Epithelial cell of esophagus (primary cell): Measurements from ENCODE around the gene CTNND1.

Experiments used
- DNase-seq: peaks from one replicate; pipeline ENCODE4 v3.0.0; 2010; ENCODE audit warnings: low read depth
- H3K4me3 ChIP-seq: 2 replicates; pipeline ENCODE4 v1.5.1; 2011; ENCODE audit warnings: mild to moderate bottlenecking, low read length, control low read depth
- TF ChIP-seq, protein P1 (sequence below): IDR thresholded peaks from 2 replicates; pipeline ENCODE4 v1.5.1; 2011; ENCODE audit warnings: low read depth, mild to moderate bottlenecking, low read length, control low read depth, inconsistent platforms; ENCODE audit not compliant: insufficient read depth; ENCODE audit errors: missing control alignments

Gene CTNND1

DNA sequence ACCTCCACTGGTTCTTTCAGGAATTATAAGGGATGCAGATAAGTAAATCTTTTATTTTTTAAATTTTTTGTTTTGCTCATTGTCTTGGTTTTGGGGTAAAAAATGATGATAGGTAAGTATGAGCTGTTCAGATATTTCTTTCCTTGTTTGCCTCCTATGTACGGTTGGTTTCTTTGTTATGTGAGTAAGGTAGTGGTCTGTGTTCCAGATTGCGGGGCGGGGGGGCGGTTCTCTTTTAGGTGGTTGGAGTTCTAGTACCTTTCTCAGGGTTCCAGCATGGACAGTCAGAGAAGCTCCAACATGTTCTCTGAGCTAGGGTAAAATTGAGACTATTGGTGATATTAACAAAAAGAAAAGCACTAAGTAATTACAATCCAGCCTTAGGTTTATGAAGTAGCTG is 2.4 kb downstream of the CTNND1 start:
- TF ChIP-seq, protein P1, sequence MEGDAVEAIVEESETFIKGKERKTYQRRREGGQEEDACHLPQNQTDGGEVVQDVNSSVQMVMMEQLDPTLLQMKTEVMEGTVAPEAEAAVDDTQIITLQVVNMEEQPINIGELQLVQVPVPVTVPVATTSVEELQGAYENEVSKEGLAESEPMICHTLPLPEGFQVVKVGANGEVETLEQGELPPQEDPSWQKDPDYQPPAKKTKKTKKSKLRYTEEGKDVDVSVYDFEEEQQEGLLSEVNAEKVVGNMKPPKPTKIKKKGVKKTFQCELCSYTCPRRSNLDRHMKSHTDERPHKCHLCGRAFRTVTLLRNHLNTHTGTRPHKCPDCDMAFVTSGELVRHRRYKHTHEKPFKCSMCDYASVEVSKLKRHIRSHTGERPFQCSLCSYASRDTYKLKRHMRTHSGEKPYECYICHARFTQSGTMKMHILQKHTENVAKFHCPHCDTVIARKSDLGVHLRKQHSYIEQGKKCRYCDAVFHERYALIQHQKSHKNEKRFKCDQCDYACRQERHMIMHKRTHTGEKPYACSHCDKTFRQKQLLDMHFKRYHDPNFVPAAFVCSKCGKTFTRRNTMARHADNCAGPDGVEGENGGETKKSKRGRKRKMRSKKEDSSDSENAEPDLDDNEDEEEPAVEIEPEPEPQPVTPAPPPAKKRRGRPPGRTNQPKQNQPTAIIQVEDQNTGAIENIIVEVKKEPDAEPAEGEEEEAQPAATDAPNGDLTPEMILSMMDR: no peak
- H3K4me3 ChIP-seq: peak overlapping the region; percentile 96
- DNase-seq: no peak

DNA sequence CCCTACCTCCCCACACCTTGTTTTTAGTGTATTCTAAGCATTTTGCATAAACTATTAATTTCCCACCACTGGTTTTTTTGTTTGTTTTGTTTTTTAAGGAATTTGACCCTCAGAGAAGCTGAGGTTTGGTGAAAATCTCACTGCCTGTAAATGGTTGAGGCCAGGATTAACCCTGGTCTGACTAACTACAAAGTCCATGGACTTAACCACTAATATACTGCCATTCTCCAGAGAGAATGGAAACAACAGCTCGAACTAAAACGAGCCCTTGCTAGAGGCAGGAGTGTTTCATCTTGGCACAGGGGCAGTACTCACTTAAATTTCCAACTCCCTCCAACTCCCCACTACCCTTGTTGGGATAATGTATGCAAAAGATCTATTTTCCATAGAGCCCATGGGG is 3.0 kb downstream of the CTNND1 start:
- peak overlapping the region; percentile 96 for H3K4me3 ChIP-seq
- TF ChIP-seq, protein P1: no peak
- DNase-seq: no peak

DNA sequence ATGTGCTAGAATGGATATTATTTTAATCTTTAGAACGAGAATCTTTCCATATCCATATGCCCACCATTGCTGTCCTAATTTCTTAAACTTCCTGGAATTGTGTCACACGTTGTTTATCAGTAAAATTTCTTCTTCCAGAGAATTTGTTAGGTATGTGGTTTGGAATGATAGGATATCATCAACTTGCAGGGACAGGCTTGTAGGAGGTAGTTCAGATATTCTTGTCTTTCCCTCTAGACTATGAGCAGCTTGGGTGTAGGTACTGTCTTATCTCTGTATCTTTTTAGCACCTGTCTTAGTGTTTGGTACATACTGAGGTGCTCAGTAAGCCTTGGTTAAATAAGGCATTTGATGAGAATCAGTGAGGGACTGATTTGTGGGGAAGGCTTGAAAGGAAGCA is 3.4 kb downstream of the CTNND1 start:
- TF ChIP-seq, protein P1: no peak
- H3K4me3 ChIP-seq: peak overlapping the region; percentile 96
- DNase-seq: no peak

DNA sequence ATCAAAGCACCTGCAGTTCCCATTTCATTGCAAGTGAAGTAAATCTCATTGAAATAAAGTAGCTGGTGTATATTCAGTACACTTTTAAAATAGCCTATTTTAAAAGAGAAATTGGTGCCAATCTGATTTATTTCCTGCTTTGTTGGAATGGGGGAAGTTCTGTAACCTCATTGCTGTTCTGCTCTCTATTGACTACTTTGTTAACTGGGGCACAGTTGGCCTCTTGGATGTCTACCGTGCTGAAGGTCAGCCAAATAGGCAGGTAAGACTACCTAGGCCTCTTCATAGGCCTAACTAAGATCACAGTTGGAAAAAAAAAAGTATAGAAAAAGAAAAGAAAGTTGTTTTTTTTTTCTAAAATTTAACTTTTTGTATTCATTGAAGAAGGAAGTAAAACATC is 9.2 kb downstream of the CTNND1 start:
- no peak for DNase-seq
- no peak overlapping the region for H3K4me3 ChIP-seq
- TF ChIP-seq, protein P1: no peak

DNA sequence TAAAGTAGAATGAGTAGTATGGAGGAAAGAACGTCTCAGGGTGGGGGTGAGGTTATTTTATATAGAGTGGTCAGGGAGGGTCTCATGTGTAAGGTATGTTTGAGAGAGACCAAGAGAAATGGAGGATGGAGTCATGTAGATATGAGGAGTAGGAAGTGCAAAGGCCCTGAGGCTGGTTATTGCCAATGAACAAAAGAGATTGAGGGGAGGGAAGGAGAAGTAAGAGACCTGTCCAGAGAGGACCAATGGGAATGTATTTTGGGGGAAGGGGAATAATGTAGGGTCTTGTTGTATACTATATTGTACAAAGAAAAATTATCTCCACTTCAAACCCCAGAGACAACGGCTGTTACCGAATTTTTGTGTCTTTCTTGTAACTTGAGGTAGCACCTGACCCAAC is 9.8 kb downstream of the CTNND1 start:
- DNase-seq: no peak
- TF ChIP-seq, protein P1: no peak
- H3K4me3 ChIP-seq: no peak overlapping the region

DNA sequence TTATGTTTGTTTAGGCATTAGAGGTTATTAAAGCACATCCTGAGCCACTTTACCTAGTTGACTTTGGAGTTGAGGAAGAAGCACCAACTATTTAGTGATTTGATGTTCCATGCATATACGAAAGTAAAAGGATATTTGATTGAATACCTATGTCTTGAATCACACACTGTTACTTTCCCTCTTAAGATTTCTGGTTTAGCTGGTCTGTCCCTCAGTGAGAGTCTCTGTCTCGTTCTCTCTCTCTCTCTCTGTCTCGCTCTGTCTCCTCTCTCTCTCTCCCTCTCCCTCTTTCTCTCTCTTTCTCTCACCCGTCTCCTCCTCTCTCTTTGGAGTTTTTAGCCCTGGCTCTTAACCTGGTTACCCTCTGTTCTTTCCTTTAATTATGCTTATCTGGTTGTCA is 11.0 kb downstream of the CTNND1 start:
- TF ChIP-seq, protein P1: no peak
- peak; percentile 77 for DNase-seq
- H3K4me3 ChIP-seq: no peak overlapping the region

DNA sequence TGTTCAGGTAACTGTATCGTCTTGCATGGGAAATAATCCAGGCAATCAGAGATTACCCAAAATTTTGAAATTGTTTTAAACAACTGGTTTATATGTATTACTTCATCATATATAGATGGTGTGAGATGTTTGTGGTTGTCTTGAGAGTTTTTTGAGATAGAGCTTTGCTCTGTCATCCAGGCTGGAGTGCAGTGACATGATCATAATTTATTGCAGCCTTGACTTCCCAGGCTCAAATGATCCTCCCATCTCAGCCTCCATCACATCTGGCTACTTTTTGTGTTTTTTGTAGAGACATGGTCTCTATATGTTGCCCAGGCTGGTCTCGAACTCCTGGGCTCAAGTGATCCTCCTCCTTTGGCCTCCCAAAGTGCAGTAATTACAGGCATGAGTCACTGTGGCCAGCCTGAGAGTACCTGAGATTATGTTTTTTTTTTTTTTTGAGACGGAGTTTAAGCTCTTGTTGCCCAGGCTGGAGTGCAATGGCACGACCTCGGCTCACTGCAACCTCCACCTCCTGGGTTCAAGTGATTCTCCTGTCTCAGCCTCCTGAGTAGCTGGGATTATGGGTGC is 11.5 kb downstream of the CTNND1 start:
- no peak for DNase-seq
- TF ChIP-seq, protein P1: no peak
- H3K4me3 ChIP-seq: no peak overlapping the region
